Calu3 (cell line): Measurements from ENCODE around the gene ARHGAP26. TPM values are rescaled to one million over a fixed set of nuclear protein-coding genes. Genes with fewer than 3 reads are reported as not detected.

Source experiments
- BruUV-seq: library from RNA; stranded (reverse); fragments of 400-500 nt; replicated peaks from 2 replicates; lab custom pipeline; 2021; lab: Mats Ljungman, UMichigan
- CTCF ChIA-PET: fragments of 300-600 bp; sonication (Branson Sonifier 250); formaldehyde crosslinking; loops from one replicate; lab custom pipeline; 2022; ENCODE audit warnings: antibody characterized with exemption; lab: Charles Lee
- DNase-seq: peaks from one replicate; pipeline ENCODE4 v3.0.0; 2022
- H3K27ac Mint-ChIP-seq: one replicate; pipeline ENCODE4 v1.8.0; 2022; ENCODE audit warnings: mixed read lengths; ENCODE audit not compliant: unreplicated experiment
- H3K27me3 Mint-ChIP-seq: one replicate; pipeline ENCODE4 v1.8.0; 2022; ENCODE audit warnings: mixed read lengths; ENCODE audit not compliant: unreplicated experiment
- H3K36me3 Mint-ChIP-seq: one replicate; pipeline ENCODE4 v1.8.0; 2022; ENCODE audit warnings: mild to moderate bottlenecking, moderate library complexity, mixed read lengths; ENCODE audit not compliant: insufficient read depth, unreplicated experiment
- H3K4me1 Mint-ChIP-seq: one replicate; pipeline ENCODE4 v1.8.0; 2022; ENCODE audit warnings: mild to moderate bottlenecking, low read depth, mixed read lengths; ENCODE audit not compliant: unreplicated experiment
- H3K4me3 Mint-ChIP-seq: one replicate; pipeline ENCODE4 v1.8.0; 2022; ENCODE audit warnings: mild to moderate bottlenecking, low read depth, moderate library complexity, mixed read lengths; ENCODE audit not compliant: unreplicated experiment
- H3K9me3 Mint-ChIP-seq: one replicate; pipeline ENCODE4 v1.8.0; 2022; ENCODE audit warnings: low read depth, mixed read lengths; ENCODE audit not compliant: unreplicated experiment
- CTCF ChIP-seq: fragments of 200-600 bp; IDR thresholded peaks from one replicate; pipeline ENCODE4 v1.8.0; 2022; ENCODE audit warnings: antibody characterized with exemption; ENCODE audit not compliant: unreplicated experiment
- intact Hi-C: fragments of 100-400 bp; cut with micrococcal nuclease; formaldehyde crosslinking; loops from one replicate; pipeline ENCODE4 v1.10.0; 2022; ENCODE audit not compliant: unreplicated experiment
- total RNA-seq: library from RNA; stranded (reverse); gene quantifications from 2 replicates; pipeline ENCODE4 v1.2.3, GENCODE V29; 2022

Gene ARHGAP26
- total RNA-seq, 1 experiment from 2014 or later = 118 TPM

GRCh38 chr5:142978726-142979125, 208.5 kb downstream of the ARHGAP26 start:
- CTCF ChIA-PET = no interaction called here
- H3K4me1 Mint-ChIP-seq = peaks cover 34% of the 10 kb centered on the region
- no peak for DNase-seq

DNA sequence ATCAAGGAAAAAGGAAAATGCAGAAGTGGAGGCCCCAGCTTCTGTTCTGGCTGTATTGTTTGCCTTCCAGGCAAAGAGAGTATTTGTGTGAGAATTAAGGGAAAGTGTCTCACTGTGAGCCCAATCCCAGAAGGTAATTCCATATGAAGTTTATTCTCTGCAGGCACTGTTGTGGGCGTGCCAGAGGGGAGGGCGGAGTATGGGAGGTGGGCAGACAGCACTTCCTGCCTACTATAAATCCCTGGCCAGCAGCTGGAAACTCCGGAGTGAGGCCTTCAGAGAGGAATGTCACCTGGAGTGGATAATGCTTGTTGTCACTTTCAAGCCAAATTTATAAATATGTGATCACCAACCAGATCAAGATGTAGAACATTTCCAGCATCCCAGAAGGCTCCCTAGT, 209.5 kb downstream of the ARHGAP26 start:
- CTCF ChIA-PET = no interaction called here
- BruUV-seq = no TSS peak
- intact Hi-C loops = no loop called here
- TF ChIP-seq CTCF = no peak
- no peaks in the 10 kb centered on the region for H3K27me3 Mint-ChIP-seq
- peaks cover 11% of the 10 kb centered on the region for H3K36me3 Mint-ChIP-seq
- no peak overlapping the region for H3K4me3 Mint-ChIP-seq
- H3K9me3 Mint-ChIP-seq = no peaks in the 10 kb centered on the region
- DNase-seq = no peak
- no peak overlapping the region for H3K27ac Mint-ChIP-seq
- H3K4me1 Mint-ChIP-seq = peaks cover 34% of the 10 kb centered on the region

More at GRCh38 chr5:142978726-142979125, 208.5 kb downstream of the ARHGAP26 start:
- Mint-ChIP-seq H3K36me3 (peaks cover 11% of the 10 kb centered on the region), H3K27ac (no peak overlapping the region), H3K9me3 (no peaks in the 10 kb centered on the region), H3K27me3 (no peaks in the 10 kb centered on the region), H3K4me3 (no peak overlapping the region)
- intact Hi-C loops = no loop called here
- TF ChIP-seq CTCF = no peak
- no TSS peak for BruUV-seq

DNA sequence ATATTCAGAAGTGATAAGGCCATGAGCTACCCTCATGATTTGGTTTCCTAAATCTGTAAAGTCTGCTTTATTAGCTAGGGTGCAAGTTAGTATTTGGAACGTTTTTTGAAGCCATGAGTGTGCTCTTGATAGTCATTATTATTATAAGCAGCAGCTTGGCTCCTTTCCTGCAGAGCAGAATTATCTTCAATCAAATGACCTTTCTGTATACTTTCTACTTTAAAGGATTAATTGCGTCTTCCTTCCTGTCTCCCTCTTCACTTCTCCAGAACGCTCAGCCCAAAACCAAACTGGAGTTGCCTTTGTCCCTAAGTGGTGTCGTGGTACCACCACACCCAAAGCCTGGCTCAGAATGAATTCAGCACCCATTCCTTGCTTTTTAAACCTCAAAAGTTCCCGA, 211.3 kb downstream of the ARHGAP26 start:
- Mint-ChIP-seq H3K36me3 (peaks cover 11% of the 10 kb centered on the region), H3K4me1 (peaks cover 34% of the 10 kb centered on the region), H3K27me3 (no peaks in the 10 kb centered on the region), H3K27ac (no peak overlapping the region), H3K4me3 (no peak overlapping the region), H3K9me3 (no peaks in the 10 kb centered on the region)
- TF ChIP-seq CTCF = no peak
- no TSS peak for BruUV-seq
- CTCF ChIA-PET = interaction anchor here (1.0 to 1.3 kb wide), 2 partner anchors 13 to 16 kb away, joined by 3 read pairs; no protein-coding TSS in a partner anchor
- DNase-seq = no peak
- intact Hi-C loops = no loop called here

- Mint-ChIP-seq H3K4me1 (peaks cover 34% of the 10 kb centered on the region), H3K27me3 (no peaks in the 10 kb centered on the region), H3K9me3 (no peaks in the 10 kb centered on the region), H3K4me3 (peak overlapping the region; percentile 40), H3K36me3 (peaks cover 11% of the 10 kb centered on the region), H3K27ac (peak overlapping the region; percentile 85)
- CTCF ChIA-PET = interaction anchor here (0.6 to 1.3 kb wide), 5 partner anchors 12 to 315 kb away, joined by 3 to 4 read pairs (median 3); no protein-coding TSS in a partner anchor
- BruUV-seq = no TSS peak
- intact Hi-C loops = no loop called here
- no peak for TF ChIP-seq CTCF
- DNase-seq = peak; percentile 66
Measured at GRCh38 chr5:142981886-142982820, 212.0 kb downstream of the ARHGAP26 start.
